H9 (cell line): ENCODE measurements around the gene ZNFX1. TPM values are rescaled to one million over a fixed set of nuclear protein-coding genes. Genes with fewer than 3 reads are reported as not detected.
A peak's percentile ranks its signal among the peaks of the same experiment; 100 is the strongest.

ENCODE experiments used
- DNase-seq: peaks from one replicate; pipeline ENCODE4 v3.0.0-alpha.2; 2017
- H2AFZ ChIP-seq: one replicate; pipeline ENCODE4 v1.6.1; 2013; ENCODE audit warnings: mild to moderate bottlenecking, low read length, control low read depth, moderate library complexity
- H2AK5ac ChIP-seq: 2 replicates; pipeline ENCODE4 v1.6.1; 2013; ENCODE audit warnings: low read length, control low read depth, mixed read lengths; ENCODE audit not compliant: insufficient read length
- H2BK120ac ChIP-seq: one replicate; pipeline ENCODE4 v1.6.1; 2013; ENCODE audit warnings: low read depth, mild to moderate bottlenecking, low read length, control low read depth, inconsistent platforms; ENCODE audit not compliant: poor library complexity, severe bottlenecking
- H2BK12ac ChIP-seq: 2 replicates; pipeline ENCODE4 v1.6.1; 2013; ENCODE audit warnings: low read length, control low read depth, mixed read lengths, low read depth; ENCODE audit not compliant: insufficient read length
- H2BK15ac ChIP-seq: 2 replicates; pipeline ENCODE4 v1.6.1; 2013; ENCODE audit warnings: low read depth, low read length, control low read depth
- H2BK20ac ChIP-seq: one replicate; pipeline ENCODE4 v1.6.1; 2013; ENCODE audit warnings: low read depth, mild to moderate bottlenecking, low read length, control low read depth, inconsistent platforms; ENCODE audit not compliant: poor library complexity, severe bottlenecking
- H2BK5ac ChIP-seq: 2 replicates; pipeline ENCODE4 v1.6.1; 2013; ENCODE audit warnings: low read length, control low read depth, mixed read lengths; ENCODE audit not compliant: insufficient read length
- H3K14ac ChIP-seq: 2 replicates; pipeline ENCODE4 v1.6.1; 2013; ENCODE audit warnings: low read length, control low read depth; ENCODE audit not compliant: insufficient read depth
- H3K18ac ChIP-seq: 2 replicates; pipeline ENCODE4 v1.6.1; 2013; ENCODE audit warnings: low read depth, mild to moderate bottlenecking, mixed read lengths, low read length, control low read depth; ENCODE audit not compliant: insufficient read length
- H3K23ac ChIP-seq: 2 replicates; pipeline ENCODE4 v1.6.1; 2013; ENCODE audit warnings: low read length, control low read depth, mixed read lengths, low read depth; ENCODE audit not compliant: insufficient read length
- H3K23me2 ChIP-seq: 2 replicates; pipeline ENCODE4 v1.6.1; 2013; ENCODE audit warnings: low read depth, mild to moderate bottlenecking, mixed read lengths, low read length, control low read depth; ENCODE audit not compliant: insufficient read length, poor library complexity, severe bottlenecking
- H3K27ac ChIP-seq: 2 replicates; pipeline ENCODE4 v1.5.1; 2013; ENCODE audit warnings: low read length, control low read depth, mixed read lengths, low read depth; ENCODE audit not compliant: insufficient read length
- H3K27me3 ChIP-seq: 2 replicates; pipeline ENCODE4 v1.6.1; 2013; ENCODE audit warnings: low read length, control low read depth, inconsistent platforms; ENCODE audit not compliant: insufficient read depth
- H3K4ac ChIP-seq: 2 replicates; pipeline ENCODE4 v1.6.1; 2013; ENCODE audit warnings: low read depth, mild to moderate bottlenecking, control low read depth, inconsistent platforms, low read length, moderate library complexity
- H3K4me1 ChIP-seq: 2 replicates; pipeline ENCODE4 v1.6.1; 2013; ENCODE audit warnings: low read length, control low read depth, inconsistent platforms; ENCODE audit not compliant: insufficient read depth
- H3K4me2 ChIP-seq: 2 replicates; pipeline ENCODE4 v1.6.1; 2013; ENCODE audit warnings: low read length, control low read depth, mixed read lengths; ENCODE audit not compliant: insufficient read length, insufficient read depth
- H3K56ac ChIP-seq: 2 replicates; pipeline ENCODE4 v1.6.1; 2013; ENCODE audit warnings: low read depth, mild to moderate bottlenecking, mixed read lengths, low read length, control low read depth; ENCODE audit not compliant: insufficient read length
- H3K79me1 ChIP-seq: 2 replicates; pipeline ENCODE4 v1.6.1; 2013; ENCODE audit warnings: low read depth, mild to moderate bottlenecking, moderate library complexity, low read length, control low read depth, inconsistent platforms; ENCODE audit not compliant: insufficient read depth, poor library complexity, severe bottlenecking
- H3K79me2 ChIP-seq: 2 replicates; pipeline ENCODE4 v1.6.1; 2013; ENCODE audit warnings: low read length, control low read depth, inconsistent platforms; ENCODE audit not compliant: insufficient read depth
- H3K9ac ChIP-seq: 2 replicates; pipeline ENCODE4 v1.6.1; 2013; ENCODE audit warnings: low read length, control low read depth, mixed read lengths; ENCODE audit not compliant: insufficient read length; ENCODE audit errors: extremely low read depth
- H3K9me3 ChIP-seq: one replicate; pipeline ENCODE4 v1.6.1; 2013; ENCODE audit warnings: low read depth, low read length, inconsistent platforms; ENCODE audit not compliant: control insufficient read depth
- H3T11ph ChIP-seq: one replicate; pipeline ENCODE4 v1.6.1; 2013; ENCODE audit warnings: mild to moderate bottlenecking, low read length, control low read depth, inconsistent platforms
- H4K20me1 ChIP-seq: one replicate; pipeline ENCODE4 v1.6.1; 2013; ENCODE audit not compliant: control insufficient read depth, insufficient read length, insufficient read depth
- H4K5ac ChIP-seq: 2 replicates; pipeline ENCODE4 v1.6.1; 2013; ENCODE audit warnings: low read depth, mild to moderate bottlenecking, mixed read lengths, low read length, control low read depth; ENCODE audit not compliant: insufficient read length
- H4K8ac ChIP-seq: replicated peaks from 2 replicates; pipeline ENCODE4 v1.6.1; 2013; ENCODE audit warnings: low read length, control low read depth, mixed read lengths, low read depth; ENCODE audit not compliant: insufficient read length
- H4K91ac ChIP-seq: 2 replicates; pipeline ENCODE4 v1.6.1; 2013; ENCODE audit warnings: low read depth, mild to moderate bottlenecking, moderate library complexity, mixed read lengths, low read length, control low read depth; ENCODE audit not compliant: insufficient read length
- H3K27ac Mint-ChIP-seq, 3 experiments: 2 replicates in 2 of 3; 3 replicates in 1 of 3; pipeline ENCODE4 v1.8.0; 2020 to 2021; ENCODE audit warnings: mixed read lengths in 3 of 3, mild to moderate bottlenecking in 1 of 3, moderate library complexity in 1 of 3
- H3K27me3 Mint-ChIP-seq: 2 replicates; pipeline ENCODE4 v1.8.0; 2021; ENCODE audit warnings: low read depth, mild to moderate bottlenecking, moderate library complexity, mixed read lengths
- H3K36me3 Mint-ChIP-seq, 3 experiments: 2 replicates in 2 of 3; 3 replicates in 1 of 3; pipeline ENCODE4 v1.8.0; 2020 to 2021; ENCODE audit warnings: low read depth in 3 of 3, mixed read lengths in 3 of 3; ENCODE audit not compliant: insufficient read depth in 1 of 3
- H3K4me1 Mint-ChIP-seq, 2 experiments: 2 replicates each; pipeline ENCODE4 v1.8.0; 2020; ENCODE audit warnings: mixed read lengths in 2 of 2
- H3K4me3 Mint-ChIP-seq, 2 experiments: 2 replicates in 1 of 2; 3 replicates in 1 of 2; pipeline ENCODE4 v1.8.0; 2020 to 2021; ENCODE audit warnings: mild to moderate bottlenecking in 2 of 2, mixed read lengths in 2 of 2, moderate library complexity in 1 of 2
- H3K9me3 Mint-ChIP-seq, 2 experiments: 2 replicates in 1 of 2; 3 replicates in 1 of 2; pipeline ENCODE4 v1.8.0; 2020; ENCODE audit warnings: mild to moderate bottlenecking in 2 of 2, mixed read lengths in 2 of 2, moderate library complexity in 1 of 2
- WGBS: extraction: QIAGEN DNeasy Blood & Tissue Kit; methylation state at CpG from one replicate; pipeline ENCODE4 v1.1.7; 2013; ENCODE audit warnings: missing lambda C conversion rate, low lambda C conversion rate, mixed read lengths; ENCODE audit not compliant: insufficient read length; ENCODE audit errors: extremely low coverage; 5-methylcytosine and 5-hydroxymethylcytosine counted together
- total RNA-seq: library from RNA; stranded (reverse); gene quantifications from 2 replicates; pipeline ENCODE4 v1.2.1, GENCODE V29; 2021
- TF ChIP-seq, protein P1 (sequence below): fragments of 200-600 bp; sonication (generic); conservative IDR thresholded peaks from 3 replicates; pipeline ENCODE4 v1.8.0; 2021; ENCODE audit warnings: antibody characterized with exemption, mild to moderate bottlenecking

ZNFX1 gene
- total RNA-seq, 1 experiment from 2014 or later = 13.3 TPM

DNA sequence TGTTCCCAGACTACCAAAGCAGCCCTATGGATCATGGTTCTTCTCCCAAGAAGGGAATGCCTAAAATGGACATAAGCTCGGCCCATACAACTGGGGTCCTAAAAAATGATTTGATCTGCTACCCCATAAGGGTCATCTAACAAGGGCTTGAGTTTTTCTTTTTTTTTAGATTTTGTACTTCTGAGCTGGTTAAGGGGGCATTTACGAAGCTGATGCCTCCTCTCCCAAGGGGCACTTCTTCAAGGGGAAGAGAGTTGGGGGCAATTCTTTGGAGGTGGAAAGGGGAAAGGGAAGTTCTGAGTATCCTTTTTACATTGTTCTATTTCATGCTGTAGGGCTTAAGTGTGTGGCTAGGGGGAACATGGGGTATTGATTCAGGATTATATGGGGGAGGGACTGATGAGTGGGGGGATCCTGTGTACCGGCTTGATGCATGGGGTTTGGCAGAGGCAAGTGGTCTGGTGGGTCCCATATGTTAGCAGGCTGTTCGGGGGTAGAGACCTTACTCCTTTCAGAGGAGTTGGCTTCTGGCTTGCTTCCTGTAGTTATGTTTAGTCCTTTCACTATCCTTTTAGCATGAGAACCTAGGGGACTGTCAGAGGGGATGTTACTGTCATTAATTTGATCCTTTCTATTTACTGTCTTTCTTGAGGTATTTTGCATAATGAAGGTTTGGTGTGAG, 8.1 kb upstream of the ZNFX1 start:
- H3K27me3 ChIP-seq = no peaks in the 10 kb centered on the region
- peaks cover 14% of the 10 kb centered on the region for H3K23me2 ChIP-seq
- H4K8ac ChIP-seq = no peak overlapping the region
- H2BK20ac ChIP-seq = no peak overlapping the region
- no peak overlapping the region for H3K18ac ChIP-seq
- peaks cover 43% of the 10 kb centered on the region; the same call in 1 of the 2 replicates for H3K79me2 ChIP-seq
- Mint-ChIP-seq H3K4me1 (peaks cover 65 to 83% of the 10 kb centered on the region in 2 experiments), H3K36me3 (peaks cover 83 to 100% (median 97%) of the 10 kb centered on the region in 3 experiments), H3K27me3 (peaks cover 5% of the 10 kb centered on the region), H3K4me3 (peak overlapping the region; percentile 99), H3K27ac (peak overlapping the region; percentile 77 to 95 (median 78); a peak in 5 of 7 replicates), H3K9me3 (peaks cover 7 to 11% of the 10 kb centered on the region in 2 experiments; a peak in 4 of 5 replicates)
- H2BK120ac ChIP-seq = no peak overlapping the region
- no peak overlapping the region for H2BK12ac ChIP-seq
- H3K27ac ChIP-seq = no peak overlapping the region
- H3K4me2 ChIP-seq = peak overlapping the region; percentile 16
- no peak overlapping the region for H3T11ph ChIP-seq
- no peak overlapping the region for H2AK5ac ChIP-seq
- H3K23ac ChIP-seq = no peak overlapping the region
- H3K4me1 ChIP-seq = no peaks in the 10 kb centered on the region
- H2BK15ac ChIP-seq = no peak overlapping the region
- no peak overlapping the region for H3K9ac ChIP-seq
- no peak overlapping the region for H3K4ac ChIP-seq
- H2BK5ac ChIP-seq = no peak overlapping the region
- no peak overlapping the region for H2AFZ ChIP-seq
- no peaks in the 10 kb centered on the region for H4K20me1 ChIP-seq
- H4K5ac ChIP-seq = no peak overlapping the region
- H3K14ac ChIP-seq = no peak overlapping the region
- no peak overlapping the region for H3K56ac ChIP-seq
- no peak overlapping the region for H4K91ac ChIP-seq
- no peaks in the 10 kb centered on the region for H3K9me3 ChIP-seq
- H3K79me1 ChIP-seq = no peaks in the 10 kb centered on the region
- DNase-seq = no peak
- TF ChIP-seq, protein P1, sequence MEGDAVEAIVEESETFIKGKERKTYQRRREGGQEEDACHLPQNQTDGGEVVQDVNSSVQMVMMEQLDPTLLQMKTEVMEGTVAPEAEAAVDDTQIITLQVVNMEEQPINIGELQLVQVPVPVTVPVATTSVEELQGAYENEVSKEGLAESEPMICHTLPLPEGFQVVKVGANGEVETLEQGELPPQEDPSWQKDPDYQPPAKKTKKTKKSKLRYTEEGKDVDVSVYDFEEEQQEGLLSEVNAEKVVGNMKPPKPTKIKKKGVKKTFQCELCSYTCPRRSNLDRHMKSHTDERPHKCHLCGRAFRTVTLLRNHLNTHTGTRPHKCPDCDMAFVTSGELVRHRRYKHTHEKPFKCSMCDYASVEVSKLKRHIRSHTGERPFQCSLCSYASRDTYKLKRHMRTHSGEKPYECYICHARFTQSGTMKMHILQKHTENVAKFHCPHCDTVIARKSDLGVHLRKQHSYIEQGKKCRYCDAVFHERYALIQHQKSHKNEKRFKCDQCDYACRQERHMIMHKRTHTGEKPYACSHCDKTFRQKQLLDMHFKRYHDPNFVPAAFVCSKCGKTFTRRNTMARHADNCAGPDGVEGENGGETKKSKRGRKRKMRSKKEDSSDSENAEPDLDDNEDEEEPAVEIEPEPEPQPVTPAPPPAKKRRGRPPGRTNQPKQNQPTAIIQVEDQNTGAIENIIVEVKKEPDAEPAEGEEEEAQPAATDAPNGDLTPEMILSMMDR = no peak
- no CpG with 5 or more reads among the region's 4 CpGs for WGBS
